Measurements from ENCODE around the gene RHO. TPM values are rescaled to one million over a fixed set of nuclear protein-coding genes. Genes with fewer than 3 reads are reported as not detected.

RHO gene
- total RNA-seq, 1 donor from 2014 or later = not detected

GRCh38 chr3:129574206-129574605 lies 45.8 kb downstream of the RHO start:
- no peaks in the 10 kb centered on the region for H3K9me3 Mint-ChIP-seq (ENCODE audit: low read depth)
- H3K36me3 Mint-ChIP-seq (ENCODE audit: low read depth) = peaks cover 27% of the 10 kb centered on the region
- no peak overlapping the region for H3K27ac Mint-ChIP-seq (ENCODE audit: unreplicated experiment)
- no peak for DNase-seq (ENCODE audit: low spot score)
- no peaks in the 10 kb centered on the region for H3K4me1 Mint-ChIP-seq (ENCODE audit: low read depth)
- TF ChIP-seq, protein P1, sequence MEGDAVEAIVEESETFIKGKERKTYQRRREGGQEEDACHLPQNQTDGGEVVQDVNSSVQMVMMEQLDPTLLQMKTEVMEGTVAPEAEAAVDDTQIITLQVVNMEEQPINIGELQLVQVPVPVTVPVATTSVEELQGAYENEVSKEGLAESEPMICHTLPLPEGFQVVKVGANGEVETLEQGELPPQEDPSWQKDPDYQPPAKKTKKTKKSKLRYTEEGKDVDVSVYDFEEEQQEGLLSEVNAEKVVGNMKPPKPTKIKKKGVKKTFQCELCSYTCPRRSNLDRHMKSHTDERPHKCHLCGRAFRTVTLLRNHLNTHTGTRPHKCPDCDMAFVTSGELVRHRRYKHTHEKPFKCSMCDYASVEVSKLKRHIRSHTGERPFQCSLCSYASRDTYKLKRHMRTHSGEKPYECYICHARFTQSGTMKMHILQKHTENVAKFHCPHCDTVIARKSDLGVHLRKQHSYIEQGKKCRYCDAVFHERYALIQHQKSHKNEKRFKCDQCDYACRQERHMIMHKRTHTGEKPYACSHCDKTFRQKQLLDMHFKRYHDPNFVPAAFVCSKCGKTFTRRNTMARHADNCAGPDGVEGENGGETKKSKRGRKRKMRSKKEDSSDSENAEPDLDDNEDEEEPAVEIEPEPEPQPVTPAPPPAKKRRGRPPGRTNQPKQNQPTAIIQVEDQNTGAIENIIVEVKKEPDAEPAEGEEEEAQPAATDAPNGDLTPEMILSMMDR (IDR thresholded peaks at IDR 0.05) = no peak
- no peak overlapping the region for H3K4me3 Mint-ChIP-seq (ENCODE audit: unreplicated experiment)
- no peaks in the 10 kb centered on the region for H3K27me3 Mint-ChIP-seq (ENCODE audit: low read depth)

GRCh38 chr3:129575233-129575996 lies 47.0 kb downstream of the RHO start:
- H3K9me3 Mint-ChIP-seq (ENCODE audit: low read depth) = no peaks in the 10 kb centered on the region
- no peak for DNase-seq (ENCODE audit: low spot score)
- TF ChIP-seq, protein P1 (IDR thresholded peaks at IDR 0.05) = no peak
- peak overlapping the region; percentile 36 for H3K27ac Mint-ChIP-seq (ENCODE audit: unreplicated experiment)
- H3K4me3 Mint-ChIP-seq (ENCODE audit: unreplicated experiment) = no peak overlapping the region
- H3K36me3 Mint-ChIP-seq (ENCODE audit: low read depth) = peaks cover 27% of the 10 kb centered on the region
- H3K27me3 Mint-ChIP-seq (ENCODE audit: low read depth) = no peaks in the 10 kb centered on the region
- H3K4me1 Mint-ChIP-seq (ENCODE audit: low read depth) = no peaks in the 10 kb centered on the region

DNA sequence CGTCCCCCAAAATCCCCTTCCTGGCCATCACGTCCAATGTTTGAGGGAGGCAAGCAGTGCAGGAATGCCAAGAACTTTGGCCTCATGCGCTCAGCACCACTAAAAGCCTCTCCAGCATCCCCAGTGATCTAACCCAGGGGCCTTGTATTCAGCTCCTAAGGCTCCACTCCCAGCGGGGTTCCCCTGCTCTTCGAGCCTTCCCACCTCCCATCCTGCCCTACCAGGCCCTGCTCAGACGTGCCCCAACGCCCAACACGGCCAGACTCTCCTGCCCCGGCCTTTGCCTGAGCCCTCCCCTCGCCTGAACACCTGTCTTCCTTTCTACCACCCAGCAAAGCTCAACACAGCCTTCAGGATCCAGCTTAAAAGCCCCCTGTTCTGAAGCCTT lies 47.6 kb downstream of the RHO start:
- no peak overlapping the region for H3K4me3 Mint-ChIP-seq (ENCODE audit: unreplicated experiment)
- H3K9me3 Mint-ChIP-seq (ENCODE audit: low read depth) = no peaks in the 10 kb centered on the region
- H3K27me3 Mint-ChIP-seq (ENCODE audit: low read depth) = no peaks in the 10 kb centered on the region
- TF ChIP-seq, protein P1 (IDR thresholded peaks at IDR 0.05) = no peak
- H3K36me3 Mint-ChIP-seq (ENCODE audit: low read depth) = peaks cover 27% of the 10 kb centered on the region
- DNase-seq (ENCODE audit: low spot score) = no peak
- no peaks in the 10 kb centered on the region for H3K4me1 Mint-ChIP-seq (ENCODE audit: low read depth)
- peak overlapping the region; percentile 37 for H3K27ac Mint-ChIP-seq (ENCODE audit: unreplicated experiment)

DNA sequence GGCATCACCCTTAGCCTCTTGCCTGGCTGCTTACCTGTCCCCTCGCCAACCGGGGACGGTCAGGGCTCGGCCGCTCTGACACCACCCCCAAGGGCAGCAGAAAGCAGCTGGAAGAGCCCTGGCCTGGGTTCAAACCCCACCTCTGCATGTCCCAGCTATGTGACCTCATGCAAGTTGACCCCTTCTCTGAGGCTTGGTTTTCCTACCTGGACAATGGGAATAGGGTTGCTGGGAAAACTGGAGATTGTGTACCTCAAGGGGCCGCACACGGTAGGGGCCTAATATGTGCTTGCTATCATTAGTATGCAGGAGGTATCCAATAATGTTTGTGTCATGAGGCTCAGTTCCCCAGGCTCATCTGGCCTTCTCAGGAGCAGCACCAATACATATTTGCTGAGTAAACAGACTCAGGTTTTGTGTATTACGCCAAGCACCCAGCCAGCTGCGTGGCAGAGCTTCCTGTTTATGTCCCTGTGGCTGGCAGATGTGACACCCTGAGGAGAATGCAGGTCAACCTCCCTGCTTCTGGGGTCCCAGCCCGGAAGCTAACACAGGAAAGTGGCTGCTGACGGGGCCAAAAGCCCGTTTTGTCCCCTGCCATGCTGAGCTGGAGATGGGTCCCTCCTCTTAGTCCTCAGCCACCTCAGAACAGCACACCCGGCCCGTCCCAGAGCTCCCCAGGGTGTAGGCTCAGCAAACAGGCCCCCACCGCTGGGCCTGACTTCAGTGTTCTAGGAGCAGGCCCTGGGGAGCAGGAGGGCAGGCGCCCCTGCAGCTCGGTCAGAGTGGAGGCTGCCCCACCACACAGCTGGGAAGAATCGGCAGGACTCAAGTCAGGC lies 48.3 kb downstream of the RHO start:
- no peak for DNase-seq (ENCODE audit: low spot score)

GRCh38 chr3:129577366-129577765 lies 48.9 kb downstream of the RHO start:
- DNase-seq (ENCODE audit: low spot score) = no peak
- TF ChIP-seq, protein P1 (IDR thresholded peaks at IDR 0.05) = no peak
- Mint-ChIP-seq H3K36me3 (ENCODE audit: low read depth) (peaks cover 22% of the 10 kb centered on the region), H3K9me3 (ENCODE audit: low read depth) (no peaks in the 10 kb centered on the region), H3K27me3 (ENCODE audit: low read depth) (no peaks in the 10 kb centered on the region), H3K4me3 (ENCODE audit: unreplicated experiment) (no peak overlapping the region), H3K4me1 (ENCODE audit: low read depth) (no peaks in the 10 kb centered on the region), H3K27ac (ENCODE audit: unreplicated experiment) (no peak overlapping the region)

More for the DNA sequence above, 48.3 kb downstream of the RHO start:
- TF ChIP-seq, protein P1 (IDR thresholded peaks at IDR 0.05) = no peak
- no peak overlapping the region for H3K27ac Mint-ChIP-seq (ENCODE audit: unreplicated experiment)
- no peaks in the 10 kb centered on the region for H3K9me3 Mint-ChIP-seq (ENCODE audit: low read depth)
- H3K36me3 Mint-ChIP-seq (ENCODE audit: low read depth) = peaks cover 27% of the 10 kb centered on the region
- no peaks in the 10 kb centered on the region for H3K4me1 Mint-ChIP-seq (ENCODE audit: low read depth)
- no peaks in the 10 kb centered on the region for H3K27me3 Mint-ChIP-seq (ENCODE audit: low read depth)
- no peak overlapping the region for H3K4me3 Mint-ChIP-seq (ENCODE audit: unreplicated experiment)
